HG03354 (cell line): Measurements from ENCODE around the gene MIA2.
"Not testable (repeated sequence)": the region's sequence is repeated elsewhere in the genome, so short reads cannot be mapped to it uniquely, and the experiment has no call there.

Experiments used
- ATAC-seq: cut with Tn5 transposase; IDR thresholded peaks from one replicate; pipeline ENCODE4 v1.9.1; 2021; ENCODE audit warnings: mild to moderate bottlenecking; ENCODE audit not compliant: unreplicated experiment, poor library complexity, severe bottlenecking

The MIA2 gene

GRCh38 chr14:39316830-39317553 lies 83.3 kb downstream of the MIA2 start:
- ATAC-seq = no peak

GRCh38 chr14:39318574-39318973 lies 84.9 kb downstream of the MIA2 start:
- ATAC-seq = no peak

- ATAC-seq = no peak
Observed at GRCh38 chr14:39319381-39319780, 85.7 kb downstream of the MIA2 start.

- no peak for ATAC-seq
Observed at GRCh38 chr14:39320318-39320717, 86.6 kb downstream of the MIA2 start.

- no peak for ATAC-seq
Observed at GRCh38 chr14:39322807-39323206, 89.1 kb downstream of the MIA2 start.

- no peak for ATAC-seq
Observed at GRCh38 chr14:39324097-39324496, 90.4 kb downstream of the MIA2 start.

GRCh38 chr14:39339003-39339402 lies 105.3 kb downstream of the MIA2 start:
- no peak for ATAC-seq

GRCh38 chr14:39341126-39341525 lies 107.4 kb downstream of the MIA2 start:
- not testable (repeated sequence) for ATAC-seq

GRCh38 chr14:39342768-39343167 lies 109.1 kb downstream of the MIA2 start:
- no peak for ATAC-seq

- no peak for ATAC-seq
Observed at GRCh38 chr14:39343614-39344013, 109.9 kb downstream of the MIA2 start.

- ATAC-seq = no peak
Observed at GRCh38 chr14:39350866-39351265, 117.2 kb downstream of the MIA2 start.

- no peak for ATAC-seq
Observed at GRCh38 chr14:39351708-39352107, 118.0 kb downstream of the MIA2 start.

GRCh38 chr14:39359069-39359468 lies 125.4 kb downstream of the MIA2 start:
- ATAC-seq = not testable (repeated sequence)

- no peak for ATAC-seq
Observed at GRCh38 chr14:39360316-39360715, 126.6 kb downstream of the MIA2 start.

GRCh38 chr14:39361556-39361955 lies 127.8 kb downstream of the MIA2 start:
- ATAC-seq = not testable (repeated sequence)

- ATAC-seq = no peak
Observed at GRCh38 chr14:39364509-39364908, 130.8 kb downstream of the MIA2 start.

GRCh38 chr14:39365354-39365753 lies 131.6 kb downstream of the MIA2 start:
- ATAC-seq = no peak

GRCh38 chr14:39366460-39367386 lies 133.0 kb downstream of the MIA2 start:
- ATAC-seq = no peak

GRCh38 chr14:39367387-39367751 lies 133.7 kb downstream of the MIA2 start:
- no peak for ATAC-seq

- ATAC-seq = no peak
Observed at GRCh38 chr14:39368261-39368959, 134.7 kb downstream of the MIA2 start.
